Measurements from ENCODE around the gene SCN1A. TPM values are rescaled to one million over a fixed set of nuclear protein-coding genes. Genes with fewer than 3 reads are reported as not detected.

Gene SCN1A
- total and polyA plus RNA-seq, 2 of the 8 experiments (the other 6 are each of a cell fraction or from before 2014, with no cell fraction given), result 0.18 to 1.9 TPM

DNA sequence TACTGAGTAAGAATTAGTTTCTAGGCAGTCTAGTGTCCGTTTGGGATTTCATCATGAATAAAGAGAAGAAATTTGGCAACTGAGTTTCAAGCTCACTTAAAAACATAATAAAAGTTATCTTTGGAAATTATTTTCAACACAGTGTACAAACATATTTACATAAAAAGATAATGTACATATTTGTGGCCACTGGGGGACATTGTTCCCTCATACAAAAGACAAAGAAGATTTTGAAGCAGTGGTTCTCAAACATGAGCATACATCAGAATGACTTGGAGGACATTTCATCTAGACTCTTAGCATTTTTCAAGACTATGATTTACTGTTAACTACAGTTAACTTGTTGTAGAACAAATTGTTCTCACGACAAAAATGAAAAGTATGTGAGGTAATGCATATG lies 158.6 kb downstream of the SCN1A start:
- Histone ChIP-seq H2AK5ac (ENCODE audit: low read depth, low read length) (no peak overlapping the region), H2AFZ (ENCODE audit: low read length) (no peak overlapping the region), H3K9ac (replicated peaks in 1 of 4; ENCODE audit: extremely low read depth in 1 of 4, low read depth in 3 of 4, low read length in 3 of 4) (no peak overlapping the region), H3K27ac (ENCODE audit: low read depth, low read length) (no peak overlapping the region), H3K23me2 (ENCODE audit: low read depth, low read length) (no peaks in the 10 kb centered on the region), H3K14ac (ENCODE audit: insufficient read length) (no peak overlapping the region), H4K20me1 (replicated peaks in 1 of 2; ENCODE audit: control insufficient read depth in 1 of 2, insufficient read depth in 2 of 2, low read length in 2 of 2) (no peaks in the 10 kb centered on the region), H3K56ac (replicated peaks; ENCODE audit: insufficient read length, low read depth, low read length) (no peak overlapping the region), H4K8ac (ENCODE audit: extremely low read depth, insufficient read depth, low read length) (no peak overlapping the region), H3K79me1 (ENCODE audit: low read depth, low read length) (no peaks in the 10 kb centered on the region), H3K4ac (replicated peaks; ENCODE audit: insufficient read length, low read depth, low read length) (no peak overlapping the region), H3K18ac (ENCODE audit: extremely low read depth, low read length) (no peak overlapping the region), H3K23ac (ENCODE audit: insufficient read length) (no peak overlapping the region), H2BK5ac (ENCODE audit: low read depth, low read length) (no peak overlapping the region), H2BK12ac (ENCODE audit: low read depth, low read length) (no peak overlapping the region), H3K4me3 (ENCODE audit: extremely low read depth in 1 of 4, insufficient read depth in 2 of 4, low read depth in 3 of 4, low read length in 4 of 4) (no peak overlapping the region), H3K36me3 (ENCODE audit: control insufficient read depth in 2 of 4, insufficient read depth in 4 of 4, low read length in 3 of 4) (no peaks in the 10 kb centered on the region), H3K9me3 (ENCODE audit: insufficient read depth in 2 of 2, low read depth in 1 of 2, low read length in 1 of 2) (no peaks in the 10 kb centered on the region), H3K27me3 (replicated peaks in 1 of 4; ENCODE audit: control insufficient read depth in 3 of 4, extremely low read depth in 1 of 4, insufficient read depth in 3 of 4, low read length in 3 of 4) (no peaks in the 10 kb centered on the region), H2BK120ac (replicated peaks; ENCODE audit: low read depth, low read length) (no peak overlapping the region), H4K91ac (replicated peaks; ENCODE audit: insufficient read length, low read length) (no peak overlapping the region), H4K5ac (ENCODE audit: insufficient read length, low read depth, low read length) (no peak overlapping the region), H3K79me2 (ENCODE audit: control insufficient read depth in 1 of 2, insufficient read depth in 2 of 2, low read length in 2 of 2) (no peaks in the 10 kb centered on the region), H3K4me2 (ENCODE audit: insufficient read depth in 1 of 2, low read depth in 2 of 2, low read length in 2 of 2) (no peak overlapping the region), H3K4me1 (replicated peaks in 1 of 4; ENCODE audit: control insufficient read depth in 3 of 4, insufficient read depth in 4 of 4, low read length in 3 of 4) (no peaks in the 10 kb centered on the region), H2BK20ac (ENCODE audit: low read length) (no peak overlapping the region), H2BK15ac (ENCODE audit: low read length) (no peak overlapping the region)
- DNase-seq (ENCODE audit: low read depth in 1 of 2, low spot score in 2 of 2) (no peak), FAIRE-seq (no peak)
- WGBS, 2 experiments (ENCODE audit: extremely low coverage in 1 of 2, insufficient coverage in 1 of 2, insufficient read length in 1 of 2, insufficient replicate concordance in 2 of 2, low coverage in 1 of 2, low lambda C conversion rate in 2 of 2, missing lambda C conversion rate in 1 of 2), result 79% methylated on average over 2 of the region's 2 CpGs; no CpG with 5 or more reads in 1 of the 2 experiments
- POLR2A ChIA-PET (ENCODE audit: partially characterized antibody), result no interaction called here
- CTCF ChIA-PET (ENCODE audit: partially characterized antibody), result no interaction called here
- TF ChIP-seq SUZ12 (IDR thresholded peaks at IDR 0.05; ENCODE audit: low read length), result no peak
